Adrenal gland (tissue), 12 donors: ENCODE results near the gene C9orf40. TPM values are rescaled to one million over a fixed set of nuclear protein-coding genes. Genes with fewer than 3 reads are reported as not detected.

Experiments used
- DNase-seq, 7 donors: peaks; one replicate each; pipeline ENCODE4 v3.0.0-alpha.2; 2019 to 2020
- H3K27ac ChIP-seq, 5 donors: fragments of 200-600 bp; sonication (generic) in 4 of 5; 1 replicate in 3 of 5; 2 replicates in 2 of 5; pipeline versions ENCODE4 v1.5.1 to v1.8.0; 2016 to 2020; ENCODE audit warnings: mild to moderate bottlenecking in 1 of 5
- H3K27me3 ChIP-seq: fragments of 200-600 bp; 2 replicates; pipeline ENCODE4 v1.8.0; 2021
- H3K36me3 ChIP-seq, 2 donors: fragments of 200-600 bp; replicated peaks in 1 of 2; 1 replicate in 1 of 2; 2 replicates in 1 of 2; pipeline versions ENCODE4 v1.5.1 to v1.8.0; 2018 to 2022
- H3K4me1 ChIP-seq, 2 donors: fragments of 200-600 bp; replicated peaks in 1 of 2; 1 replicate in 1 of 2; 2 replicates in 1 of 2; pipeline versions ENCODE4 v1.5.1 to v1.8.0; 2018 to 2021
- H3K4me3 ChIP-seq, 4 donors: fragments of 200-600 bp; sonication (generic) in 3 of 4; one replicate each; pipeline ENCODE4 v1.5.1; 2016 to 2018
- H3K9me3 ChIP-seq, 3 donors: fragments of 200-600 bp; sonication (generic) in 1 of 3; replicated peaks in 1 of 3; 1 replicate in 2 of 3; 2 replicates in 1 of 3; pipeline versions ENCODE4 v1.5.1 to v1.8.0; 2016 to 2021
- CTCF ChIP-seq, 6 experiments: fragments of 450-650 bp in 4 of 6; fragments of 200-600 bp in 2 of 6; sonication (generic) in 1 of 6; IDR thresholded peaks; 1 replicate in 5 of 6; 2 replicates in 1 of 6; pipeline versions ENCODE4 v1.5.1 to v1.8.0; 2016 to 2021; ENCODE audit warnings: antibody characterized with exemption in 6 of 6, mild to moderate bottlenecking in 2 of 6, moderate library complexity in 1 of 6
- POLR2A ChIP-seq, 2 donors: fragments of 450-650 bp; IDR thresholded peaks; one replicate each; pipeline ENCODE4 v1.6.1; 2017; ENCODE audit warnings: antibody characterized with exemption in 2 of 2, mild to moderate bottlenecking in 2 of 2, moderate library complexity in 1 of 2
- WGBS, 4 donors: extraction: QIAGEN DNeasy Blood & Tissue Kit in 2 of 4; methylation state at CpG; one replicate each; pipeline versions ENCODE4 v1.1.5 to v1.1.7; 2013 to 2017; 5-methylcytosine and 5-hydroxymethylcytosine counted together
- intact Hi-C, 2 donors: fragments of 100-400 bp; cut with DNase I; formaldehyde crosslinking; loops; one replicate each; pipeline versions ENCODE4 v1.14.1 to v1.15.0; 2022 to 2023
- polyA plus RNA-seq, 3 donors: library from polyadenylated mRNA; stranded (reverse); fragments of 200-250 nt in 2 of 3; fragments of 350-450 nt in 1 of 3; fragmentation: Illumina TruSeq in 1 of 3; extraction: RNeasy Lipid Tissue Mini Kit (QIAGEN cat#74804) in 1 of 3; gene quantifications; one replicate each; pipeline ENCODE4 v1.2.3, GENCODE V29; 2013 to 2014
- total RNA-seq, 9 donors: library from RNA; depleted of rRNA in 4 of 9; stranded (reverse); fragments of >200 nt in 4 of 9; fragments of 120-200 nt in 1 of 9; fragmentation: NEBNext Ultra II Directional in 1 of 9; extraction: Animal tissue kit (Norgen Biotek cat#: 25700) in 1 of 9; gene quantifications; one replicate each; pipeline versions ENCODE4 v1.1.0 to v1.2.4, GENCODE V29; 2013 to 2023
- donor health status: healthy with polysubstance abuse.
- donor health status: Bipolar disorder and iron deficiency.
- donor health status: DM: yes; HTN: yes; CAD: no.
- donor health status: DM: no; HTN: no; CAD: no.
- donor health status: DM: no; HTN: no; CAD: no.
- donor health status: DM: yes; HTN: yes; CAD: no.

The C9orf40 gene
- total and polyA plus RNA-seq, 12 donors, result 1.4 to 4.6 (median 2.4) TPM

- H3K4me1 ChIP-seq, result no peaks in the 10 kb centered on the region
- H3K4me3 ChIP-seq, result no peak overlapping the region
- no peak overlapping the region for H3K27ac ChIP-seq
- TF ChIP-seq CTCF (IDR thresholded peaks at IDR 0.05) (no peak), POLR2A (IDR thresholded peaks at IDR 0.05) (no peak)
- DNase-seq, result no peak
- no peaks in the 10 kb centered on the region for H3K36me3 ChIP-seq
- no peaks in the 10 kb centered on the region for H3K27me3 ChIP-seq
- H3K9me3 ChIP-seq, result no peaks in the 10 kb centered on the region
- intact Hi-C loops, result no loop called here
Observed at GRCh38 chr9:74946686-74947085, 6.0 kb downstream of the C9orf40 start.

GRCh38 chr9:74942801-74943200 lies 9.9 kb downstream of the C9orf40 start:
- 44 to 94% (median 71%) methylated on average over 3 of the region's 3 CpGs for WGBS, 4 donors
- no peaks in the 10 kb centered on the region for H3K27me3 ChIP-seq
- no peak overlapping the region for H3K4me3 ChIP-seq
- H3K9me3 ChIP-seq, result no peaks in the 10 kb centered on the region
- intact Hi-C loops, result no loop called here
- no peaks in the 10 kb centered on the region for H3K36me3 ChIP-seq
- no peak for TF ChIP-seq CTCF (IDR thresholded peaks at IDR 0.05)
- TF ChIP-seq POLR2A (IDR thresholded peaks at IDR 0.05), result no peak
- no peaks in the 10 kb centered on the region for H3K4me1 ChIP-seq
- DNase-seq, result no peak
- no peak overlapping the region for H3K27ac ChIP-seq

- no peak overlapping the region for H3K4me3 ChIP-seq
- DNase-seq, result no peak
- no peaks in the 10 kb centered on the region for H3K9me3 ChIP-seq
- TF ChIP-seq POLR2A (IDR thresholded peaks at IDR 0.05) (no peak), CTCF (IDR thresholded peaks at IDR 0.05) (peak in 1 of 6 experiments; percentile 18)
- H3K4me1 ChIP-seq, result no peaks in the 10 kb centered on the region
- no peaks in the 10 kb centered on the region for H3K36me3 ChIP-seq
- no peak overlapping the region for H3K27ac ChIP-seq
- no peaks in the 10 kb centered on the region for H3K27me3 ChIP-seq
- 35 to 76% (median 51%) methylated on average over 4 of the region's 4 CpGs for WGBS, 4 donors
- intact Hi-C loops, result no loop called here
Observed at GRCh38 chr9:74940600-74940999, 12.1 kb downstream of the C9orf40 start.

GRCh38 chr9:74935008-74935407 lies 17.7 kb downstream of the C9orf40 start:
- Histone ChIP-seq H3K27me3 (no peaks in the 10 kb centered on the region), H3K4me1 (no peaks in the 10 kb centered on the region), H3K4me3 (no peak overlapping the region), H3K27ac (no peak overlapping the region), H3K9me3 (peaks cover 0 to 7% (median 3%) of the 10 kb centered on the region in 3 donors), H3K36me3 (no peaks in the 10 kb centered on the region)
- 76 to 87% (median 83%) methylated on average over 8 of the region's 8 CpGs for WGBS, 4 donors
- intact Hi-C loops, result no loop called here
- no peak for DNase-seq
- no peak for TF ChIP-seq POLR2A (IDR thresholded peaks at IDR 0.05)

- H3K9me3 ChIP-seq, result no peaks in the 10 kb centered on the region
- H3K4me1 ChIP-seq, result no peaks in the 10 kb centered on the region
- WGBS, 4 donors, result 57 to 96% (median 93%) methylated on average over 1 of the region's 1 CpG
- intact Hi-C loops, result no loop called here
- H3K36me3 ChIP-seq, result no peaks in the 10 kb centered on the region
- no peak for TF ChIP-seq CTCF (IDR thresholded peaks at IDR 0.05)
- TF ChIP-seq POLR2A (IDR thresholded peaks at IDR 0.05), result no peak
- no peak overlapping the region for H3K27ac ChIP-seq
- DNase-seq, result no peak
- no peak overlapping the region for H3K4me3 ChIP-seq
- H3K27me3 ChIP-seq, result no peaks in the 10 kb centered on the region
Observed at GRCh38 chr9:74921737-74922136, 31.0 kb downstream of the C9orf40 start.
